IPS-15b (cell line): Measurements from ENCODE around the gene XPA.
"Not testable (repeated sequence)": the region's sequence is repeated elsewhere in the genome, so short reads cannot be mapped to it uniquely, and the experiment has no call there.

Experiments
- H3K27me3 ChIP-seq: one replicate; pipeline ENCODE4 v1.6.1; 2013; ENCODE audit warnings: low read length; ENCODE audit not compliant: control insufficient read depth, insufficient read depth
- H3K36me3 ChIP-seq: one replicate; pipeline ENCODE4 v1.6.1; 2013; ENCODE audit warnings: low read length; ENCODE audit not compliant: control insufficient read depth, insufficient read depth
- H3K4me1 ChIP-seq: one replicate; pipeline ENCODE4 v1.6.1; 2013; ENCODE audit warnings: mild to moderate bottlenecking, low read length; ENCODE audit not compliant: control insufficient read depth, insufficient read depth
- H3K4me3 ChIP-seq: one replicate; pipeline ENCODE4 v1.5.1; 2013; ENCODE audit warnings: low read depth, low read length
- H3K9ac ChIP-seq: one replicate; pipeline ENCODE4 v1.6.1; 2013; ENCODE audit warnings: low read depth, mild to moderate bottlenecking, low read length
- H3K9me3 ChIP-seq: one replicate; pipeline ENCODE4 v1.6.1; 2013; ENCODE audit warnings: mild to moderate bottlenecking, low read length; ENCODE audit not compliant: control insufficient read depth, insufficient read depth

XPA gene

GRCh38 chr9:97699281-97699680, 2.1 kb upstream of the XPA start:
- not testable (repeated sequence) for H3K36me3 ChIP-seq, H3K9me3 ChIP-seq, H3K9ac ChIP-seq, H3K4me1 ChIP-seq, H3K4me3 ChIP-seq
- peaks cover 40% of the 10 kb centered on the region for H3K27me3 ChIP-seq

- Histone ChIP-seq H3K27me3 (peaks cover 38% of the 10 kb centered on the region), H3K9ac (no peak overlapping the region), H3K4me3 (no peak overlapping the region), H3K36me3 (no peaks in the 10 kb centered on the region), H3K9me3 (no peaks in the 10 kb centered on the region), H3K4me1 (peaks cover 9% of the 10 kb centered on the region)
Observed at GRCh38 chr9:97698865-97699264, 1.7 kb upstream of the XPA start.

- H3K27me3 ChIP-seq = peaks cover 38% of the 10 kb centered on the region
- H3K36me3 ChIP-seq = no peaks in the 10 kb centered on the region
- no peak overlapping the region for H3K9ac ChIP-seq
- H3K4me3 ChIP-seq = peak overlapping the region; percentile 78
- peaks cover 9% of the 10 kb centered on the region for H3K4me1 ChIP-seq
- H3K9me3 ChIP-seq = no peaks in the 10 kb centered on the region
Observed at GRCh38 chr9:97697837-97698236, 697 bp upstream of the XPA start.

- Histone ChIP-seq H3K4me3 (peak overlapping the region; percentile 78), H3K9me3 (no peaks in the 10 kb centered on the region), H3K36me3 (no peaks in the 10 kb centered on the region), H3K4me1 (peaks cover 9% of the 10 kb centered on the region), H3K27me3 (peaks cover 38% of the 10 kb centered on the region), H3K9ac (peak overlapping the region; percentile 54)
Observed at GRCh38 chr9:97695995-97696802, 941 bp downstream of the XPA start.

- no peak overlapping the region for H3K9ac ChIP-seq
- peaks cover 38% of the 10 kb centered on the region for H3K27me3 ChIP-seq
- peaks cover 9% of the 10 kb centered on the region for H3K4me1 ChIP-seq
- no peak overlapping the region for H3K4me3 ChIP-seq
- no peaks in the 10 kb centered on the region for H3K9me3 ChIP-seq
- no peaks in the 10 kb centered on the region for H3K36me3 ChIP-seq
Observed at GRCh38 chr9:97695390-97695789, 1.8 kb downstream of the XPA start.

GRCh38 chr9:97694769-97695168, 2.4 kb downstream of the XPA start:
- peaks cover 35% of the 10 kb centered on the region for H3K27me3 ChIP-seq
- H3K9ac ChIP-seq = no peak overlapping the region
- H3K36me3 ChIP-seq = no peaks in the 10 kb centered on the region
- H3K9me3 ChIP-seq = no peaks in the 10 kb centered on the region
- H3K4me1 ChIP-seq = peaks cover 9% of the 10 kb centered on the region
- no peak overlapping the region for H3K4me3 ChIP-seq

GRCh38 chr9:97689401-97690180, 7.5 kb downstream of the XPA start:
- H3K9me3 ChIP-seq = no peaks in the 10 kb centered on the region
- H3K36me3 ChIP-seq = no peaks in the 10 kb centered on the region
- no peaks in the 10 kb centered on the region for H3K27me3 ChIP-seq
- H3K4me1 ChIP-seq = no peaks in the 10 kb centered on the region
- no peak overlapping the region for H3K9ac ChIP-seq
- H3K4me3 ChIP-seq = no peak overlapping the region

- no peaks in the 10 kb centered on the region for H3K36me3 ChIP-seq
Observed at GRCh38 chr9:97688654-97689053, 8.5 kb downstream of the XPA start.

GRCh38 chr9:97682242-97682641, 14.9 kb downstream of the XPA start:
- H3K4me3 ChIP-seq = no peak overlapping the region
- no peaks in the 10 kb centered on the region for H3K36me3 ChIP-seq
- no peaks in the 10 kb centered on the region for H3K27me3 ChIP-seq
- no peaks in the 10 kb centered on the region for H3K9me3 ChIP-seq
- H3K4me1 ChIP-seq = no peaks in the 10 kb centered on the region
- H3K9ac ChIP-seq = no peak overlapping the region

More at GRCh38 chr9:97688654-97689053, 8.5 kb downstream of the XPA start:
- no peaks in the 10 kb centered on the region for H3K27me3 ChIP-seq
- H3K4me1 ChIP-seq = no peaks in the 10 kb centered on the region
- H3K9ac ChIP-seq = no peak overlapping the region
- no peak overlapping the region for H3K4me3 ChIP-seq
- no peaks in the 10 kb centered on the region for H3K9me3 ChIP-seq

GRCh38 chr9:97675655-97676054, 21.5 kb downstream of the XPA start:
- no peak overlapping the region for H3K9ac ChIP-seq
- no peaks in the 10 kb centered on the region for H3K27me3 ChIP-seq
- H3K36me3 ChIP-seq = peaks cover 9% of the 10 kb centered on the region
- H3K4me1 ChIP-seq = no peaks in the 10 kb centered on the region
- no peaks in the 10 kb centered on the region for H3K9me3 ChIP-seq
- H3K4me3 ChIP-seq = no peak overlapping the region

- H3K4me1 ChIP-seq = no peaks in the 10 kb centered on the region
- H3K4me3 ChIP-seq = no peak overlapping the region
- H3K9me3 ChIP-seq = no peaks in the 10 kb centered on the region
- no peak overlapping the region for H3K9ac ChIP-seq
- peaks cover 17% of the 10 kb centered on the region for H3K36me3 ChIP-seq
- H3K27me3 ChIP-seq = no peaks in the 10 kb centered on the region
Observed at GRCh38 chr9:97673922-97674321, 23.2 kb downstream of the XPA start.

- no peak overlapping the region for H3K9ac ChIP-seq
- H3K36me3 ChIP-seq = peaks cover 17% of the 10 kb centered on the region
Observed at GRCh38 chr9:97672403-97672802, 24.7 kb downstream of the XPA start.

More at GRCh38 chr9:97672403-97672802, 24.7 kb downstream of the XPA start:
- no peaks in the 10 kb centered on the region for H3K4me1 ChIP-seq
- no peaks in the 10 kb centered on the region for H3K9me3 ChIP-seq
- H3K27me3 ChIP-seq = no peaks in the 10 kb centered on the region
- no peak overlapping the region for H3K4me3 ChIP-seq
